Stomach (tissue), 9 donors: Measurements from ENCODE around the gene DTD1. TPM values are rescaled to one million over a fixed set of nuclear protein-coding genes. Genes with fewer than 3 reads are reported as not detected.
A peak's percentile ranks its signal among the peaks of the same experiment; 100 is the strongest.

Source experiments
- DNase-seq, 2 donors: peaks; one replicate each; pipeline versions ENCODE4 v3.0.0 to v3.0.0-alpha.2; 2013 to 2019
- H3K27ac ChIP-seq, 5 donors: fragments of 200-600 bp in 4 of 5; sonication (generic) in 4 of 5; one replicate each; pipeline ENCODE4 v1.5.1; 2013 to 2019; ENCODE audit warnings: mild to moderate bottlenecking in 1 of 5, moderate library complexity in 1 of 5
- H3K27me3 ChIP-seq, 3 donors: fragments of 200-600 bp; sonication (generic); one replicate each; pipeline ENCODE4 v1.5.1; 2017 to 2019; ENCODE audit warnings: mixed run types in 1 of 3
- H3K36me3 ChIP-seq, 4 donors: fragments of 200-600 bp; sonication (generic); 1 replicate in 3 of 4; 2 replicates in 1 of 4; pipeline ENCODE4 v1.5.1; 2016 to 2019
- H3K4me1 ChIP-seq, 4 donors: fragments of 200-600 bp; sonication (generic); one replicate each; pipeline ENCODE4 v1.5.1; 2016 to 2019
- H3K4me3 ChIP-seq, 4 donors: fragments of 200-600 bp; sonication (generic) in 3 of 4; one replicate each; pipeline ENCODE4 v1.5.1; 2016 to 2019; ENCODE audit warnings: mild to moderate bottlenecking in 1 of 4
- H3K9me3 ChIP-seq, 4 donors: fragments of 200-600 bp; sonication (generic); one replicate each; pipeline ENCODE4 v1.5.1; 2016 to 2019
- EP300 ChIP-seq: sonication (generic); formaldehyde crosslinking; IDR thresholded peaks from one replicate; pipeline ENCODE4 v1.6.1; 2017; ENCODE audit warnings: antibody characterized with exemption
- POLR2A ChIP-seq, 4 donors: fragments of 450-650 bp; IDR thresholded peaks; one replicate each; pipeline ENCODE4 v1.6.1; 2016; ENCODE audit warnings: antibody characterized with exemption in 4 of 4, control low read depth in 2 of 4, mild to moderate bottlenecking in 1 of 4, moderate library complexity in 1 of 4
- POLR2AphosphoS5 ChIP-seq, 3 donors: sonication (generic); formaldehyde crosslinking; IDR thresholded peaks; one replicate each; pipeline ENCODE4 v1.6.1; 2016; ENCODE audit warnings: antibody characterized with exemption in 3 of 3
- WGBS, 5 donors: extraction: QIAGEN DNeasy Blood & Tissue Kit in 3 of 5; methylation state at CpG; one replicate each; pipeline versions ENCODE4 v1.1.5 to v1.1.7; 2013 to 2018; 5-methylcytosine and 5-hydroxymethylcytosine counted together
- intact Hi-C: fragments of 100-400 bp; cut with DNase I; formaldehyde crosslinking; loops from one replicate; pipeline ENCODE4 v1.15.1; 2023; ENCODE audit warnings: low total_unique reads
- polyA plus RNA-seq, 3 donors: library from polyadenylated mRNA; stranded (reverse); fragments of 200-250 nt; gene quantifications; one replicate each; pipeline ENCODE4 v1.2.3, GENCODE V29; 2013
- total RNA-seq, 5 donors: library from RNA; depleted of rRNA; stranded (reverse); fragments of >200 nt; gene quantifications; one replicate each; pipeline versions ENCODE4 v1.1.0 to v1.2.3, GENCODE V29; 2014 to 2016
- TF ChIP-seq, protein P1 (sequence below), 7 experiments: fragments of 450-650 bp in 4 of 7; fragments of 200-600 bp in 3 of 7; sonication (generic) in 3 of 7; IDR thresholded peaks; one replicate each; pipeline ENCODE4 v1.5.1; 2016 to 2019; ENCODE audit warnings: antibody characterized with exemption in 7 of 7, control low read depth in 2 of 7, mild to moderate bottlenecking in 1 of 7
- donor health status: healthy with polysubstance abuse.
- donor health status: Bipolar disorder and iron deficiency.
- donor health status: healthy.

DTD1 gene
- total and polyA plus RNA-seq, 8 donors, result 4.5 to 30.4 (median 15.7) TPM; not detected in 1

DNA sequence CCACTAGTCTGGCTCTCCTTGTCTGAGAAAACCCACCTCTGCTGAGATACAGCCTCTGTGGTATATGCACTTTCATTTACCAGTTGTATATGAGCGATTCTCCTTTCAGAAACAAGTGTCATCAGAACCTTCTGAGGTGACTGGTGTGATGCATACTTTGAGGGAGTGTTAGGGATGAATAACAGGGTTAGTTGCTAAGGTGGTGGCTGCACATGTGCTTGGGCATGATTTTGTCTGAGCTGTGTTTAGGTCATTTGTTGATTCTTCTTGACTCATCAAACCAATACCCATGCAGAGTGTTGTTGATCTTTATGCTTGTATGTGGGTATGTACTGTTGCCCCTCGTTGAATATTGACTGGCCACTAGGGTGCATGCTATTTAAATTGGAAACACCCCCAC, 25.7 kb downstream of the DTD1 start:
- 78 to 81% (median 79%) methylated on average over 2 of the region's 2 CpGs for WGBS, 5 donors
- intact Hi-C loops, result no loop called here

DNA sequence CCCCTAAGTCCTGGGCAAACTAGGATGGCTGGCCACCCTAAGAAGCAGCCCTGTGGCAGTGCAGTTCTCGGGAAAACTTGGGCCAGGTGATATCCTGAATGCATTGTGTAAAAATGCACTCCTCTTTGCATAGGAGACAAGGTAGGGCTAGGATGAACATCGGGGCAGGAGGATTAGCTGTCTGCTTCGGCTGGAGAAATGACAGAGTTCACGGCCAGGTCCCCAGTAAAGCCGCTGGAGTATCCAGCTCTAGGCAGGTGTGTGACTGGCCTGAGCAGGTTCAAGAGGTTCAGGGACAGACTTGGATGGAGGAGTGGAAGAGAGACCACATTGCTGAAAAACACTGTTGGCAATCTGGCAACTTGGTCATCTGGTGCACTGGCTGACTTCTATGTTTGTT, 26.4 kb downstream of the DTD1 start:
- Histone ChIP-seq H3K27ac (no peak overlapping the region), H3K4me1 (peaks cover 0 to 10% (median 4%) of the 10 kb centered on the region in 4 donors), H3K4me3 (no peak overlapping the region), H3K27me3 (no peaks in the 10 kb centered on the region), H3K36me3 (peaks cover 0 to 31% (median 17%) of the 10 kb centered on the region in 4 donors), H3K9me3 (no peaks in the 10 kb centered on the region)
- DNase-seq, result no peak
- WGBS, 5 donors, result 95 to 98% (median 96%) methylated on average over 5 of the region's 5 CpGs
- no peak for TF ChIP-seq POLR2A (IDR thresholded peaks at IDR 0.05)
- no peak for TF ChIP-seq EP300
- TF ChIP-seq, protein P1, sequence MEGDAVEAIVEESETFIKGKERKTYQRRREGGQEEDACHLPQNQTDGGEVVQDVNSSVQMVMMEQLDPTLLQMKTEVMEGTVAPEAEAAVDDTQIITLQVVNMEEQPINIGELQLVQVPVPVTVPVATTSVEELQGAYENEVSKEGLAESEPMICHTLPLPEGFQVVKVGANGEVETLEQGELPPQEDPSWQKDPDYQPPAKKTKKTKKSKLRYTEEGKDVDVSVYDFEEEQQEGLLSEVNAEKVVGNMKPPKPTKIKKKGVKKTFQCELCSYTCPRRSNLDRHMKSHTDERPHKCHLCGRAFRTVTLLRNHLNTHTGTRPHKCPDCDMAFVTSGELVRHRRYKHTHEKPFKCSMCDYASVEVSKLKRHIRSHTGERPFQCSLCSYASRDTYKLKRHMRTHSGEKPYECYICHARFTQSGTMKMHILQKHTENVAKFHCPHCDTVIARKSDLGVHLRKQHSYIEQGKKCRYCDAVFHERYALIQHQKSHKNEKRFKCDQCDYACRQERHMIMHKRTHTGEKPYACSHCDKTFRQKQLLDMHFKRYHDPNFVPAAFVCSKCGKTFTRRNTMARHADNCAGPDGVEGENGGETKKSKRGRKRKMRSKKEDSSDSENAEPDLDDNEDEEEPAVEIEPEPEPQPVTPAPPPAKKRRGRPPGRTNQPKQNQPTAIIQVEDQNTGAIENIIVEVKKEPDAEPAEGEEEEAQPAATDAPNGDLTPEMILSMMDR (IDR thresholded peaks at IDR 0.05), result no peak
- TF ChIP-seq POLR2AphosphoS5 (IDR thresholded peaks at IDR 0.05), result no peak
- intact Hi-C loops, result no loop called here

More for the DNA sequence above, 25.7 kb downstream of the DTD1 start:
- Histone ChIP-seq H3K27me3 (no peaks in the 10 kb centered on the region), H3K4me1 (peaks cover 0 to 10% (median 4%) of the 10 kb centered on the region in 4 donors), H3K4me3 (no peak overlapping the region), H3K27ac (no peak overlapping the region), H3K9me3 (no peaks in the 10 kb centered on the region), H3K36me3 (peaks cover 0 to 33% (median 18%) of the 10 kb centered on the region in 4 donors)
- no peak for DNase-seq
- TF ChIP-seq, protein P1 (IDR thresholded peaks at IDR 0.05), result no peak
- TF ChIP-seq EP300 (no peak), POLR2A (IDR thresholded peaks at IDR 0.05) (no peak), POLR2AphosphoS5 (IDR thresholded peaks at IDR 0.05) (no peak)

DNA sequence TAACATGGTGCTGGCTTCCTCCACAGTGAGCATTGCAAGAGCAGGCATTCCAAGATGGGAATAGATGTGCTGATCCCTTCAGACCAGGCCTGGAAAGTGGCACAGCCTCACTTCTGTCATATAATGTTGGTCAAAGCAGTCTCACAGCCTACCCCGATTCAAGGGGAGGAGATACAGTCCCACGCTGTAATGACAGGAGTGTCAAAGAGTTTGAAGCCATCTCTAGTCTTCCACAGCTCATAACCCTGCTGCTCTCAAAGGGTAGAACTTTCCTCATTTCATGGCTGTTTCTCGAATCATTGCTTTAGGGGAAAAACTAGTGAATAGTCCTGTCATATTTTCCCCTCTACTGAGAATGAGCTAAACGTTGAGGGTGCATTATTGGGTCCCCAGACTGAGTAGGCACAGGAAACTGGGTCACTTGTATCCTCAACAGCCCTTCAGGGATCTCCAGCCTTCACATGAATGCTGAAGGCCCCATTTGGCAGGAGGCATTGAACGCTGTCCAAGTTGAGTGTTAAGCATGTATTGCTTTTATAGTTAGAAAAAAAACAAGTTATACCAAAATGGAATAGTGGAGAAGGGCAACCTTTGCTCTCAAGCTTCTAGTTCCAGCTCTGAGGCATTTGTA, 27.3 kb downstream of the DTD1 start:
- no peak for TF ChIP-seq POLR2AphosphoS5 (IDR thresholded peaks at IDR 0.05)
- TF ChIP-seq, protein P1 (IDR thresholded peaks at IDR 0.05), result no peak
- TF ChIP-seq POLR2A (IDR thresholded peaks at IDR 0.05), result no peak
- no peak for TF ChIP-seq EP300
- Histone ChIP-seq H3K4me3 (no peak overlapping the region), H3K27me3 (no peaks in the 10 kb centered on the region), H3K9me3 (no peaks in the 10 kb centered on the region), H3K27ac (no peak overlapping the region), H3K4me1 (peaks cover 0 to 10% (median 4%) of the 10 kb centered on the region in 4 donors), H3K36me3 (peaks cover 0 to 23% (median 13%) of the 10 kb centered on the region in 4 donors)
- intact Hi-C loops, result no loop called here
- 70 to 73% (median 72%) methylated on average over 5 of the region's 5 CpGs for WGBS, 5 donors
- peak in 1 of 2 donors; percentile 34 for DNase-seq

DNA sequence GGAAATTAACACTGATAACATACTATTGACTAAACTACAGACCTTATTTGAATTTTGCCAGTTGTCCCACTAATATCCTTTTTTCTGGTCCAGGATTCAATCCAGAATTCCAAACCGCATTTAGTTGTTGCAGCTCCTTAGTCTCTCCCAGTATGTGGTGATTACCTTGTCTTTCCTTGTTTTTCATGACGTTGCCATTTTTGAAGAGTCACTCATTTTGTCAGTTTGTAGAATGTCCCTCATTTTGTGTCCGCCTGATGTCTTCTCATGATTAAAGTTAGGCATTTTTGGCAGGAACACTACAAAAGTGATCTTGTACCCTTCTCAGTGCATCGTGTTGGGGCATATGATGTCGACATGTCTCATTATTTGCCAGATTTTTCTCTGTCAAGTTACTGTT, 33.1 kb downstream of the DTD1 start:
- no peak overlapping the region for H3K27ac ChIP-seq
- WGBS, 5 donors, result 81 to 95% (median 86%) methylated on average over 5 of the region's 5 CpGs
- no peaks in the 10 kb centered on the region for H3K9me3 ChIP-seq
- no peaks in the 10 kb centered on the region for H3K4me1 ChIP-seq
- TF ChIP-seq POLR2AphosphoS5 (IDR thresholded peaks at IDR 0.05) (no peak), POLR2A (IDR thresholded peaks at IDR 0.05) (no peak), EP300 (no peak)
- TF ChIP-seq, protein P1 (IDR thresholded peaks at IDR 0.05), result no peak
- no peaks in the 10 kb centered on the region for H3K36me3 ChIP-seq
- no peaks in the 10 kb centered on the region for H3K27me3 ChIP-seq
- no peak overlapping the region for H3K4me3 ChIP-seq
- intact Hi-C loops, result no loop called here
- no peak for DNase-seq
